Tibial artery (tissue), 4 donors: ENCODE measurements around the gene SPATA2.

Source experiments
- DNase-seq, 2 donors: peaks; one replicate each; pipeline ENCODE4 v3.0.0-alpha.2; 2019
- H3K27ac ChIP-seq, 2 donors: fragments of 200-600 bp; sonication (generic) in 1 of 2; 1 replicate in 1 of 2; 2 replicates in 1 of 2; pipeline ENCODE4 v1.5.1; 2018 to 2019; ENCODE audit warnings: mild to moderate bottlenecking in 1 of 2
- H3K27me3 ChIP-seq, 2 donors: fragments of 200-600 bp; sonication (generic) in 1 of 2; one replicate each; pipeline versions ENCODE4 v1.5.1 to v1.6.0; 2016 to 2019
- H3K36me3 ChIP-seq, 3 donors: fragments of 200-600 bp; sonication (generic) in 2 of 3; one replicate each; pipeline ENCODE4 v1.5.1; 2016 to 2019; ENCODE audit warnings: mild to moderate bottlenecking in 2 of 3
- H3K4me1 ChIP-seq, 4 donors: fragments of 200-600 bp; sonication (generic) in 2 of 4; 1 replicate in 3 of 4; 2 replicates in 1 of 4; pipeline ENCODE4 v1.5.1; 2016 to 2019
- H3K4me3 ChIP-seq, 2 donors: fragments of 200-600 bp; sonication (generic) in 1 of 2; 1 replicate in 1 of 2; 2 replicates in 1 of 2; pipeline ENCODE4 v1.5.1; 2018 to 2019; ENCODE audit warnings: mild to moderate bottlenecking in 2 of 2
- H3K9me3 ChIP-seq, 3 donors: fragments of 200-600 bp; sonication (generic) in 1 of 3; one replicate each; pipeline ENCODE4 v1.5.1; 2016 to 2019
- intact Hi-C: fragments of 100-400 bp; cut with DNase I; formaldehyde crosslinking; loops from one replicate; pipeline ENCODE4 v1.15.0; 2023; ENCODE audit warnings: low total_unique reads
- TF ChIP-seq, protein P1 (sequence below), 2 experiments: fragments of 200-600 bp in 1 of 2; fragments of 450-650 bp in 1 of 2; IDR thresholded peaks; one replicate each; pipeline ENCODE4 v1.5.1; 2017 to 2019; ENCODE audit warnings: antibody characterized with exemption in 2 of 2, mild to moderate bottlenecking in 1 of 2, moderate library complexity in 1 of 2

Gene SPATA2

DNA sequence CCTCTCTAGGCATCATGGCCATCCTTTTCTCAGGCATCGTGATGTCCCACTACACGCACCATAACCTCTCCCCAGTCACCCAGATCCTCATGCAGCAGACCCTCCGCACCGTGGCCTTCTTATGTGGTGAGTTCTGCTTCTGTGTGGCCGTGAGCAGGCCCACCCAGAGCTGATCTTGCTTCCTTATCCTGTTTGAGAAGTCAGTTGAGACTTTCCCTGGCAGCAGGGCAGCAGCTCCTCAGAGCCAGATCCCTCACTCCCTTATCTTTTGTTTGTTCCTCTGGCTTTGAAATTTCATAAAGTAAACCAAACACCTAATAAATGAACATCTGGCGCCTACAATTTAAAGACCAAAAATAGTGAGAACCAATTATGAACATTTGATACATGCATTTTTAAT lies 40.6 kb downstream of the SPATA2 start:
- Histone ChIP-seq H3K36me3 (peaks cover 0 to 23% (median 14%) of the 10 kb centered on the region in 3 donors), H3K27me3 (no peaks in the 10 kb centered on the region), H3K4me3 (no peak overlapping the region), H3K27ac (peak overlapping the region; percentile 26 to 74), H3K4me1 (peaks cover 0 to 42% (median 12%) of the 10 kb centered on the region in 4 donors), H3K9me3 (no peaks in the 10 kb centered on the region)
- intact Hi-C loops = no loop called here
- no peak for DNase-seq
- TF ChIP-seq, protein P1, sequence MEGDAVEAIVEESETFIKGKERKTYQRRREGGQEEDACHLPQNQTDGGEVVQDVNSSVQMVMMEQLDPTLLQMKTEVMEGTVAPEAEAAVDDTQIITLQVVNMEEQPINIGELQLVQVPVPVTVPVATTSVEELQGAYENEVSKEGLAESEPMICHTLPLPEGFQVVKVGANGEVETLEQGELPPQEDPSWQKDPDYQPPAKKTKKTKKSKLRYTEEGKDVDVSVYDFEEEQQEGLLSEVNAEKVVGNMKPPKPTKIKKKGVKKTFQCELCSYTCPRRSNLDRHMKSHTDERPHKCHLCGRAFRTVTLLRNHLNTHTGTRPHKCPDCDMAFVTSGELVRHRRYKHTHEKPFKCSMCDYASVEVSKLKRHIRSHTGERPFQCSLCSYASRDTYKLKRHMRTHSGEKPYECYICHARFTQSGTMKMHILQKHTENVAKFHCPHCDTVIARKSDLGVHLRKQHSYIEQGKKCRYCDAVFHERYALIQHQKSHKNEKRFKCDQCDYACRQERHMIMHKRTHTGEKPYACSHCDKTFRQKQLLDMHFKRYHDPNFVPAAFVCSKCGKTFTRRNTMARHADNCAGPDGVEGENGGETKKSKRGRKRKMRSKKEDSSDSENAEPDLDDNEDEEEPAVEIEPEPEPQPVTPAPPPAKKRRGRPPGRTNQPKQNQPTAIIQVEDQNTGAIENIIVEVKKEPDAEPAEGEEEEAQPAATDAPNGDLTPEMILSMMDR (IDR thresholded peaks at IDR 0.05) = no peak

DNA sequence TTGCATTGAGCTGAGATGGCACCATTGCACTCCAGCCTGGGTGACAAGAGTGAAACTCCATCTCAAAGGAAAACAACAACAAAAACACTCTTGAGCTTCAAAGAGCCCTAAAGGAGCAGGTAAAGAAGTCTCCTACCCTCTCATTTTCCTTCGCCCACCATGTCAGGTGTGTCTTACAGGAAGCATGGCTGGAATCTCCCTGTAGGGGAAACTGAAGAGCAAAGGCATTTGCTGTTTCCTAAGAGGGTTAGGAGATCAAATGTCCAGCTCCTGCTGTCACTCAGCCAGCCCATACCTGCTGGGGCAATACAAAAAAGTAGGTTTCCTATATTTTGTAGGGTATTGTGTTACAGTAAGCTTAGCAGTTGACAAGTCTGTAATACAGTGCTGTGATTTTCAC lies 43.3 kb downstream of the SPATA2 start:
- TF ChIP-seq, protein P1 (IDR thresholded peaks at IDR 0.05) = no peak
- no peaks in the 10 kb centered on the region for H3K9me3 ChIP-seq
- DNase-seq = no peak
- no peak overlapping the region for H3K27ac ChIP-seq
- intact Hi-C loops = no loop called here
- H3K4me1 ChIP-seq = peaks cover 0 to 44% (median 22%) of the 10 kb centered on the region in 4 donors
- no peaks in the 10 kb centered on the region for H3K27me3 ChIP-seq
- no peak overlapping the region for H3K4me3 ChIP-seq
- peaks cover 0 to 21% (median 8%) of the 10 kb centered on the region in 3 donors for H3K36me3 ChIP-seq

- H3K9me3 ChIP-seq = no peaks in the 10 kb centered on the region
- no peak for DNase-seq
- no peak overlapping the region for H3K4me3 ChIP-seq
- H3K36me3 ChIP-seq = peaks cover 0 to 21% (median 8%) of the 10 kb centered on the region in 3 donors
- peaks cover 0 to 44% (median 21%) of the 10 kb centered on the region in 4 donors for H3K4me1 ChIP-seq
- H3K27me3 ChIP-seq = no peaks in the 10 kb centered on the region
- H3K27ac ChIP-seq = no peak overlapping the region
- intact Hi-C loops = no loop called here
- TF ChIP-seq, protein P1 (IDR thresholded peaks at IDR 0.05) = no peak
Observed at GRCh38 chr20:49871391-49871948, 43.9 kb downstream of the SPATA2 start.

DNA sequence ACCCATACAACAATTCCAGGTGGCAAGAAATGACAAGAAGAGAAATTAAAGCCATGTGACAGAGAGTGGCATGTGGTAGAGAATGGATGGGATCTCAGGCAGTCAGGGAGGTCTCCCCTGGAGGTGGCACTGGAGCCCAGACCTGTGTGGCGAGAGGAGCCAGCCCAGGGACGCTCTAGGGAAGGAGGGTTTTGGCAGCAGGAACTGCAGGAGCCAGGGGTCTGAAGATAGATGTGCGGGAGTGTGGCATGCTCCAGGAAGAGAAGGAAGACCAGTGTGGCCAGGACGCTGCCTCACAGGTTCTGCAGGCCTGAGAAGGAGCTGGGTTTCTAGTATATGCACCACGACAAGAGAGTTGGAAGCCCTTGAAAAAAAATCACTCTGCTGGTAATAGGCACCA lies 45.1 kb downstream of the SPATA2 start:
- peak in 1 of 2 donors; percentile 40 for DNase-seq
- peaks cover 0 to 42% (median 31%) of the 10 kb centered on the region in 4 donors for H3K4me1 ChIP-seq
- H3K27me3 ChIP-seq = no peaks in the 10 kb centered on the region
- TF ChIP-seq, protein P1 (IDR thresholded peaks at IDR 0.05) = no peak
- peaks cover 0 to 24% (median 13%) of the 10 kb centered on the region in 3 donors for H3K36me3 ChIP-seq
- H3K9me3 ChIP-seq = no peaks in the 10 kb centered on the region
- no peak overlapping the region for H3K4me3 ChIP-seq
- H3K27ac ChIP-seq = no peak overlapping the region
- intact Hi-C loops = no loop called here

- Histone ChIP-seq H3K27me3 (no peaks in the 10 kb centered on the region), H3K9me3 (no peaks in the 10 kb centered on the region), H3K36me3 (peaks cover 0 to 29% (median 24%) of the 10 kb centered on the region in 3 donors), H3K27ac (peak overlapping the region; percentile 60 to 68), H3K4me3 (no peak overlapping the region), H3K4me1 (peaks cover 0 to 42% (median 31%) of the 10 kb centered on the region in 4 donors)
- no peak for DNase-seq
- TF ChIP-seq, protein P1 (IDR thresholded peaks at IDR 0.05) = no peak
- intact Hi-C loops = no loop called here
Observed at GRCh38 chr20:49868964-49869363, 46.4 kb downstream of the SPATA2 start.
